H1 (cell line): ENCODE results near the gene CABP4. TPM values are rescaled to one million over a fixed set of nuclear protein-coding genes. Genes with fewer than 3 reads are reported as not detected.

Experiments used
- BCL11A ChIP-seq, 2 experiments: IDR thresholded peaks; one replicate each; pipeline ENCODE4 v1.6.1; 2011; ENCODE audit warnings: low read depth in 2 of 2, low read length in 2 of 2, mild to moderate bottlenecking in 2 of 2
- CBX5 ChIP-seq: fragments of 300-800, 300-1000 bp; sonication (generic); IDR thresholded peaks from 2 replicates; pipeline ENCODE4 v1.7.1; 2016; ENCODE audit warnings: antibody characterized with exemption, low read length, low read depth
- PHF8 ChIP-seq: fragments of 200-600 bp; sonication (generic); conservative IDR thresholded peaks from 2 replicates; pipeline ENCODE4 v1.7.1; 2012; ENCODE audit warnings: low read depth, mild to moderate bottlenecking, inconsistent platforms, low read length, moderate library complexity
- POLR2A ChIP-seq, 2 experiments: IDR thresholded peaks; 1 replicate in 1 of 2; 2 replicates in 1 of 2; pipeline ENCODE4 v1.6.1; 2011; ENCODE audit warnings: low read depth in 2 of 2, low read length in 2 of 2, mild to moderate bottlenecking in 2 of 2; ENCODE audit errors: control extremely low read depth in 1 of 2
- POU5F1 ChIP-seq: IDR thresholded peaks from 2 replicates; pipeline ENCODE4 v1.6.1; 2011; ENCODE audit warnings: low read depth, mild to moderate bottlenecking, low read length, moderate library complexity
- SAP30 ChIP-seq: fragments of 300-600 bp; sonication (generic); IDR thresholded peaks from 2 replicates; pipeline ENCODE4 v1.7.1; 2012; ENCODE audit warnings: low read length, moderate library complexity, mild to moderate bottlenecking, inconsistent platforms; ENCODE audit not compliant: insufficient read depth, insufficient replicate concordance
- SIN3A ChIP-seq, 2 experiments: IDR thresholded peaks in 1 of 2; conservative IDR thresholded peaks in 1 of 2; 2 replicates each; pipeline ENCODE4 v1.6.1; 2011 to 2012; ENCODE audit warnings: low read length in 2 of 2, improper control_type of control experiment in 1 of 2, low read depth in 1 of 2, mild to moderate bottlenecking in 1 of 2
- polyA plus RNA-seq, 7 experiments: library from polyadenylated mRNA; depleted of rRNA in 3 of 7; stranded (reverse) in 5 of 7; unstranded in 2 of 7; fragments of >200 nt in 5 of 7; fragments of 200-250 nt in 2 of 7; gene quantifications; 1 replicate in 5 of 7; 2 replicates in 1 of 7; 4 replicates in 1 of 7; pipeline versions ENCODE4 v1.2.1 to v1.2.3, GENCODE V29; 2011 to 2013; ENCODE audit warnings: missing spikeins in 2 of 7, mixed read lengths in 2 of 7
- total RNA-seq: library from RNA; stranded (reverse); fragmentation: NEBNext Ultra II Directional; extraction: Animal tissue kit (Norgen Biotek cat#: 25700); gene quantifications from 2 replicates; pipeline ENCODE4 v1.2.1, GENCODE V29; 2021

The CABP4 gene
- total and polyA plus RNA-seq, 2 of the 8 experiments (the other 6 are each of a cell fraction or from before 2014, with no cell fraction given), result not detected

DNA sequence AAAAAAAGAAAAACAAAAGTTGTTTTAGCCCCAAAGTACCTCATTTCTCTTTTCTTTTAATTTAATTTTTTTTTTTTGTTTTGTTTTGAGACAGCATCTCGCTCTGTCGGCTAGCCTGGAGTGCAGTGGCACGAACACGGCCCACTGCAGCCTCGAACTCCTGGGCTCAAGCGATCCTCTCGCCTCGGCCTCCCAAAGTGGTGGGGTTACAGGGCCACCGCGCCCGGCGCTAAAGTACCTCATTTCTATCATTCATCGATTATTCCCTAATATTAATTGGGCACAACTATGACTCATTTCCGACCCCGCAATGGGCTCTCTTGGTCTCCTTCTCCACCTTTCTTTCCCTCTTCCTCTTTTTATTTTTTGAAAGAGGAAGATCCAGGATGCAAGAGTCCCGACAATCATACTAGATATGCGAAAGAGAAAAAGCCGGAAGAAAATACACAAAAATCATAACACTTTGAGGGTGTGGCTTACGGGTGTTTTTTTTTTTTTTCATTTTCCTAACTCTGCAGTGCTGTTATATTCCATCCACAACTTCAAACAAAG, 27.2 kb downstream of the CABP4 start (continued):
- no peak for TF ChIP-seq BCL11A (IDR thresholded peaks at IDR 0.05; ENCODE audit: low read depth in 2 of 2, low read length in 2 of 2)
- TF ChIP-seq PHF8, result no peak
- TF ChIP-seq POU5F1, result no peak
- TF ChIP-seq SIN3A (conservative IDR thresholded peaks at IDR 0.05 in 1 of 2, IDR thresholded peaks at IDR 0.05 in 1 of 2; ENCODE audit: low read depth in 1 of 2, low read length in 2 of 2), result no peak
- TF ChIP-seq SAP30, result no peak
- TF ChIP-seq POLR2A (IDR thresholded peaks at IDR 0.05; ENCODE audit: control extremely low read depth in 1 of 2, low read depth in 2 of 2, low read length in 2 of 2), result no peak
- no peak for TF ChIP-seq CBX5
